ENCODE data around the gene CBFA2T2. TPM values are rescaled to one million over a fixed set of nuclear protein-coding genes. Genes with fewer than 3 reads are reported as not detected.

The CBFA2T2 gene
- total RNA-seq, 1 experiment from 2014 or later: 15.4 TPM

GRCh38 chr20:33567949-33568348 lies 78.1 kb downstream of the CBFA2T2 start:
- POLR2A ChIA-PET: interaction anchor here (0.6 to 2.3 kb wide), 6 partner anchors 11 to 96 kb away, joined by 3 to 8 read pairs (median 4); no protein-coding TSS in a partner anchor
- Mint-ChIP-seq H3K4me3 (ENCODE audit: unreplicated experiment) (no peak overlapping the region), H3K27me3 (ENCODE audit: insufficient read depth, unreplicated experiment) (no peaks in the 10 kb centered on the region), H3K4me1 (ENCODE audit: insufficient read depth, unreplicated experiment) (peaks cover 24% of the 10 kb centered on the region), H3K9me3 (ENCODE audit: unreplicated experiment) (no peaks in the 10 kb centered on the region), H3K27ac (ENCODE audit: low read depth, unreplicated experiment) (no peak overlapping the region), H3K36me3 (ENCODE audit: insufficient read depth, unreplicated experiment) (no peaks in the 10 kb centered on the region)
- CTCF ChIA-PET: interaction anchor here (0.6 kb wide), 1 partner anchor 596 kb away, joined by 3 read pairs; no protein-coding TSS in a partner anchor
- TF ChIP-seq CTCF (IDR thresholded peaks at IDR 0.05; ENCODE audit: unreplicated experiment): no peak
- no peak for DNase-seq (ENCODE audit: unreplicated experiment)
- intact Hi-C loops (cut with micrococcal nuclease): no loop called here
- no TSS peak for BruUV-seq (replicated peaks)

GRCh38 chr20:33568378-33568777 lies 78.5 kb downstream of the CBFA2T2 start:
- Mint-ChIP-seq H3K27me3 (ENCODE audit: insufficient read depth, unreplicated experiment) (no peaks in the 10 kb centered on the region), H3K36me3 (ENCODE audit: insufficient read depth, unreplicated experiment) (no peaks in the 10 kb centered on the region), H3K27ac (ENCODE audit: low read depth, unreplicated experiment) (peak overlapping the region; percentile 74), H3K4me1 (ENCODE audit: insufficient read depth, unreplicated experiment) (peaks cover 24% of the 10 kb centered on the region), H3K9me3 (ENCODE audit: unreplicated experiment) (no peaks in the 10 kb centered on the region), H3K4me3 (ENCODE audit: unreplicated experiment) (no peak overlapping the region)
- DNase-seq (ENCODE audit: unreplicated experiment): no peak
- no peak for TF ChIP-seq CTCF (IDR thresholded peaks at IDR 0.05; ENCODE audit: unreplicated experiment)
- BruUV-seq (replicated peaks): no TSS peak
- ChIA-PET CTCF (interaction anchor here (0.6 kb wide), 1 partner anchor 596 kb away, joined by 3 read pairs; no protein-coding TSS in a partner anchor), POLR2A (interaction anchor here (0.6 to 2.3 kb wide), 6 partner anchors 10 to 95 kb away, joined by 3 to 18 read pairs (median 4); partner anchors contain the start of gene CBFA2T2)
- intact Hi-C loops (cut with micrococcal nuclease): no loop called here

DNA sequence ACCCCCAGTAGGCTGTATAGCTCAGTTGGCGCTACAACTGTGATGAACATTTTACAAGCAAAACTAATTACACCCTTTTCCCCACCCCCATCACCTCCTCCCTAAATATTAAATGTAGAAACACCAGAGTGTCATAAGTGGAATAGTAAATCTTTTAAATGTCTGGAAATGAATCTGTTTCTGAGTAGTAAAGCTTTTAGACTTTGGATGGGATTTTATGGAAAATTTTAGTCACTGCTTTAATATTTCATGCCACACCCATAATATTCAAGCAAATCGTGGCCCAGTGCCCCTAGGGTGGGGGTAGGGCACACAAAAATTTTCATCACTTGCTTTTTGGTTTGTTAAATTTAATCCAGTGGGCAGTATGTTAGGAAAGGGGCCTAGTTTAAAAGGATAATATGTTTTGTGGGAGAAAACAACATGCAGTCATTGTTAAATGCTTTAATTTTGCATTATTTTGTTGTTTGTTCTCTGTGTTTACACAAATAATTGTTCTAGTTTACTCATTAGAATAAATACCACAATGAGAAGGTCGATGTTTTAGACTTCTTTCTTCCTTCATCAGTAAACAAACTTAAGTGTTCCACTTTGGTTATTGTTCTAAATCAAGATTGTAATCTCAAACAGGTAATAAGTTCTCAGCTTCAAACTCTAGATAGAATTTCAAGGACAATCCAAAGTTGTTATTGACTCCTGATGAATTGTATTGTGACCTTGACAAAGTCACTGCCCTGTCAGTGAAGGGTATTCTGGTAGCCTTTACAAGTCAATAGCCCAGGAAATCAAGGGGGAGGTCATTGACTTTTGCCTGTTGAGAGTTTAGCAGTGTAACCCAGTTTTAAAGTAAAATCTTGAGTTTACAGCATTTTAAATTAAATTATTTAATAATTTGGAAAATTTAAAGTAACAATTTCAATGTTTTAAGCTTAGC lies 79.2 kb downstream of the CBFA2T2 start:
- H3K36me3 Mint-ChIP-seq (ENCODE audit: insufficient read depth, unreplicated experiment): no peaks in the 10 kb centered on the region
- H3K4me1 Mint-ChIP-seq (ENCODE audit: insufficient read depth, unreplicated experiment): peaks cover 24% of the 10 kb centered on the region
- H3K4me3 Mint-ChIP-seq (ENCODE audit: unreplicated experiment): no peak overlapping the region
- intact Hi-C loops (cut with micrococcal nuclease): no loop called here
- TF ChIP-seq CTCF (IDR thresholded peaks at IDR 0.05; ENCODE audit: unreplicated experiment): no peak
- H3K9me3 Mint-ChIP-seq (ENCODE audit: unreplicated experiment): no peaks in the 10 kb centered on the region
- CTCF ChIA-PET: interaction anchor here (0.6 kb wide), 1 partner anchor 27 kb away, joined by 3 read pairs; no protein-coding TSS in a partner anchor
- POLR2A ChIA-PET: interaction anchor here (0.9 to 2.3 kb wide), 12 partner anchors 7 to 98 kb away, joined by 3 to 18 read pairs (median 4); partner anchors contain the start of genes ACTL10 and CBFA2T2
- no TSS peak for BruUV-seq (replicated peaks)
- peak overlapping the region; percentile 74 for H3K27ac Mint-ChIP-seq (ENCODE audit: low read depth, unreplicated experiment)
- H3K27me3 Mint-ChIP-seq (ENCODE audit: insufficient read depth, unreplicated experiment): no peaks in the 10 kb centered on the region
- DNase-seq (ENCODE audit: unreplicated experiment): no peak

GRCh38 chr20:33569802-33570391 lies 80.0 kb downstream of the CBFA2T2 start:
- intact Hi-C loops (cut with micrococcal nuclease): no loop called here
- Mint-ChIP-seq H3K36me3 (ENCODE audit: insufficient read depth, unreplicated experiment) (peaks cover 7% of the 10 kb centered on the region), H3K4me3 (ENCODE audit: unreplicated experiment) (no peak overlapping the region)

More at GRCh38 chr20:33569802-33570391, 80.0 kb downstream of the CBFA2T2 start:
- no TSS peak for BruUV-seq (replicated peaks)
- no peak for TF ChIP-seq CTCF (IDR thresholded peaks at IDR 0.05; ENCODE audit: unreplicated experiment)
- Mint-ChIP-seq H3K27ac (ENCODE audit: low read depth, unreplicated experiment) (peak overlapping the region; percentile 74), H3K4me1 (ENCODE audit: insufficient read depth, unreplicated experiment) (peaks cover 24% of the 10 kb centered on the region), H3K9me3 (ENCODE audit: unreplicated experiment) (no peaks in the 10 kb centered on the region), H3K27me3 (ENCODE audit: insufficient read depth, unreplicated experiment) (no peaks in the 10 kb centered on the region)
- ChIA-PET CTCF (interaction anchor here (0.8 to 1.0 kb wide), 2 partner anchors 9 to 14 kb away, joined by 3 read pairs; no protein-coding TSS in a partner anchor), POLR2A (interaction anchor here (0.9 to 2.3 kb wide), 12 partner anchors 8 to 97 kb away, joined by 3 to 18 read pairs (median 4); partner anchors contain the start of genes ACTL10 and CBFA2T2)
- DNase-seq (ENCODE audit: unreplicated experiment): peak; percentile 56
